GM18951 (cell line): ENCODE results near the gene ZIC2.
"Not testable (repeated sequence)": the region's sequence is repeated elsewhere in the genome, so short reads cannot be mapped to it uniquely, and the experiment has no call there.

Experiments used
- POLR2A ChIP-seq: IDR thresholded peaks from 4 replicates; pipeline ENCODE4 v1.6.1; 2011; ENCODE audit warnings: mild to moderate bottlenecking; ENCODE audit not compliant: insufficient read length, insufficient read depth; ENCODE audit errors: extremely low read depth
- in situ Hi-C: fragments of 300-500 bp; cut with MboI; formaldehyde crosslinking; loops from one replicate; pipeline ENCODE4 v1.12.0; 2022; ENCODE audit warnings: low sequenced_read_pairs, mixed read lengths, inconsistent platforms; ENCODE audit not compliant: unreplicated experiment

ZIC2 gene

DNA sequence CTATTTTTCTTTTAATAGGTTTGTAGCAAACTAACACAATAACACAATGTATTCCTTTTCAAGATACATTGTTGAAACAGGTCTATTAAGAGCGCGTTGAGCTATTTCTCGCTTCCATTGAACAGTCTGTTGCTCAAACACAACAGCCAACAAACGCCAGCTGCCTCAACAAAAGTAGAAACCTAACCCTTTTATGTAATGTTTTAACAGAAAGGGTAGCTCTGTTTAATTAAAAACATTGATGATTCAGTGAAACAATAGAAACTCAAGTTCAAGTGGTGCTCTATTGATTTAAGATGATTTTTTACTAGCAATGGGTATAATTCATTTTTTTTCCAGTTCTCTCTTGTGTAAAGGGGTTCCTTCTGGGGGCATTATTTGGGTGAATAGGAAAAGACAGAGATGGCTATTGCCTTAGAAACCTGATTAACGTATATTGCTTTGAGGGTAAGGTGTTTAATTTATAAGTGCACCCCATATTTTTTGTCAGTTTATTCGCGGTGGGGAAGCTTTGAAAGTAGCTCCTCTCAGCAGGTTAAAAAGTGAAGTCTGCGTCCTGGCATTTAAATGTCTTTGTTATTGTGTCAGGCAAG lies 14.9 kb downstream of the ZIC2 start:
- in situ Hi-C loops = no loop called here
- TF ChIP-seq POLR2A = no peak

- TF ChIP-seq POLR2A = no peak
- in situ Hi-C loops = no loop called here
Observed at GRCh38 chr13:99997702-99998214, 16.2 kb downstream of the ZIC2 start.

DNA sequence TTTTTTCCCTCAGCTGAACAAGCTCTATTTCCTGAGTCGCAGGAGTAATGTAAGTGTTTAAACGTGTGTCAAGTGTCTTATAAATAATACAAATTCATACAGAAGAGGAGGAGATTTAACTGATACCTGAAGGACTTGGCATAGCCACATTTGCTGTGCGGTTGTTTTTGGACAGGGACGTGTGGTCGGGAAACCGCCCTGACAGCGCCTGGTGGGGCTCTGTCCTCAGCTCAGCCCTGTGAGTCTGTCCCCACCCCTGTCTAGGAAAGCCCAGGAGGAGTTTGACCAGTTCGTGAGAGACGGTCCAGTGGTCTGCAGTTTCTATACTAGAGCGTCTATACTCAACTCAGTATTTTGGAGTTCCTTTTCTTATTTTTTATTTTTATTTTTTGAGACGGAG lies 16.7 kb downstream of the ZIC2 start:
- TF ChIP-seq POLR2A = no peak
- in situ Hi-C loops = no loop called here

GRCh38 chr13:100014621-100015020 lies 33.0 kb downstream of the ZIC2 start:
- TF ChIP-seq POLR2A = no peak
- in situ Hi-C loops = no loop called here

DNA sequence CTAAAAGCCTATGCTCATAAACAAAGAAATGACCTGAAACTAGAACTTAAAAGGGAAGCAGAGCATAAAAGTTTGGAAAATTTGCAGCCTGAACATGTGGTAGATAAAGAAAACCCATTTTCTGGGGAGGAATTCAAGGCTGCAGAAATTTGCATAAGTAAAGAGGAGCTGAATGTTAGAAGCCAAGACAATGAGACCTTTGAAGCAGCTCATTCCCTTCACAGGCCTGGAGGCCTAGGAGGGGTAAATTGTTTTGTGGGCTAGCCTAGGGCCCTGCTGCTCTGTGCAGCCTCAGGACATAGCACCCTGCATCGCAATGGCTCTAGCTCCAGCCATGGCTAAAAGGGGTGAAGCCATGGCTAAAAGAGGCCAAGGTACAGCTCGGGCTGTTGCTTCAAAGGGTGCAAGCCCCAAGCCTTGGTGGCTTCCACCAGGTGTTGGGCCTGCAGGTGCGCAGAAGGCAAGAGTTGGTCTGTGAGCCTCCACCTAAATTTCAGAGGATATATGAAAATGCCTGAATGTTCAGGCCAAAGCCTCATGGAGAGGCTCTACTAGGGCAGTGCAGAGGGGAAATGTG lies 38.3 kb downstream of the ZIC2 start:
- no peak for TF ChIP-seq POLR2A
- in situ Hi-C loops = no loop called here

GRCh38 chr13:100022798-100023197 lies 41.2 kb downstream of the ZIC2 start:
- in situ Hi-C loops = no loop called here
- no peak for TF ChIP-seq POLR2A

GRCh38 chr13:100024023-100024422 lies 42.4 kb downstream of the ZIC2 start:
- in situ Hi-C loops = no loop called here

DNA sequence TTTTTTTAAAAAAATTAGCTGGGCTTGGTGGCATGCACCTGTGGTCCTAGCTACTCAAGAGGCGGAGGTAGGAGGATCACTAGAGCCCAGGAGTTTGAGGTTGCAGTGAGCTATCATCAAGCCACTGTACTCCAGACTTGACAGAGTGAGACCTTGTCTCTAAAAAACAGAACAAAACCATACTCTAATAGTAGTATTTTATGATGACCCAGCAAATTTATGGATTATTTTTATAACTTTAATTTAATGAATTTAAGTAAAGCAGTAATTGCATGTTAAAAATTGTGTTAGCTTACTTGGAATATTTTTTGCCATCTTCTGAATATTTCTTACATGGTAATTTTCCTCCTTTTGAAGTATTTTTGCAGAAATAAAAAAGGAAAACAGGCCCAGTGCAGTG lies 48.3 kb downstream of the ZIC2 start:
- no peak for TF ChIP-seq POLR2A
- in situ Hi-C loops = no loop called here

More at GRCh38 chr13:100024023-100024422, 42.4 kb downstream of the ZIC2 start:
- no peak for TF ChIP-seq POLR2A

GRCh38 chr13:100032642-100033041 lies 51.1 kb downstream of the ZIC2 start:
- in situ Hi-C loops = not testable (repeated sequence)

DNA sequence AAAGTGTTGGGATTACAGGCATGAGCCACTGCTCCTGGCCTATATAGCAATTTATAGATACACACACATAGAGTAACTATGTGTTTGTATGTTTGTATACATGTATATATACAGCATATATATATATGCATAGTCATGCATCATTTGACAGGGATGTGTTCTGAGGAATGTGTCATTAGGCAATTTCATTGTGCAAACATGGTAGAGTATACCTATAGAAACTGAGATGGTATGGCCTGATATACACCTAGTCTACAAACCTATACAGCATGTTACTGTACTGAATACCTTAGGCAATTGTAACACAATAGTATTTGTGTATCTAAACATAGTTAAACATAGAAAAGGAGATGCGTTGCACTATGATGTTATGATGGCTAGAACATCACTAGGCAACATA lies 54.4 kb downstream of the ZIC2 start:
- in situ Hi-C loops = no loop called here
- no peak for TF ChIP-seq POLR2A
